GM23338 (cell line): Measurements from ENCODE around the gene TUBG2. TPM values are rescaled to one million over a fixed set of nuclear protein-coding genes. Genes with fewer than 3 reads are reported as not detected.
A peak's percentile ranks its signal among the peaks of the same experiment; 100 is the strongest.
"Not testable (repeated sequence)": the region's sequence is repeated elsewhere in the genome, so short reads cannot be mapped to it uniquely, and the experiment has no call there.

Source experiments
- ATAC-seq: fragments of 200-7000 bp; cut with Tn5 transposase; 3 replicates; pipeline ENCODE4 v1.9.1; 2020
- DNase-seq: peaks from one replicate; pipeline ENCODE4 v3.0.0-alpha.2; 2015; ENCODE audit warnings: low spot score
- H2AFZ ChIP-seq: fragments of 200-600 bp; sonication (generic); 2 replicates; pipeline ENCODE4 v1.8.0; 2016; ENCODE audit warnings: antibody characterized with exemption, mild to moderate bottlenecking, moderate library complexity
- H3F3A ChIP-seq: fragments of 200-600 bp; sonication (generic); replicated peaks from 2 replicates; pipeline ENCODE4 v1.8.0; 2017; ENCODE audit warnings: antibody characterized with exemption, mixed run types, low read depth
- H3K27ac ChIP-seq: fragments of 200-600 bp; sonication (generic); 2 replicates; pipeline ENCODE4 v1.6.1; 2016; ENCODE audit warnings: low read depth
- H3K27me3 ChIP-seq: fragments of 200-600 bp; sonication (generic); 2 replicates; pipeline ENCODE4 v1.8.0; 2016; ENCODE audit warnings: mild to moderate bottlenecking, mixed run types, moderate library complexity; ENCODE audit not compliant: insufficient read depth
- H3K36me3 ChIP-seq: fragments of 200-600 bp; sonication (generic); 2 replicates; pipeline ENCODE4 v1.8.0; 2016; ENCODE audit warnings: mild to moderate bottlenecking; ENCODE audit not compliant: insufficient read depth
- H3K4me1 ChIP-seq: fragments of 200-600 bp; sonication (generic); 2 replicates; pipeline ENCODE4 v1.8.0; 2016; ENCODE audit warnings: mild to moderate bottlenecking, moderate library complexity; ENCODE audit not compliant: insufficient read depth
- H3K4me2 ChIP-seq: fragments of 200-600 bp; sonication (generic); 2 replicates; pipeline ENCODE4 v1.7.1; 2017; ENCODE audit warnings: mixed run types
- H3K4me3 ChIP-seq: fragments of 200-600 bp; sonication (generic); 2 replicates; pipeline ENCODE4 v1.6.1; 2016; ENCODE audit warnings: mixed run types
- H3K79me2 ChIP-seq: fragments of 200-600 bp; sonication (generic); replicated peaks from 2 replicates; pipeline ENCODE4 v1.8.0; 2017; ENCODE audit warnings: mild to moderate bottlenecking; ENCODE audit not compliant: insufficient read depth
- H3K9me2 ChIP-seq: fragments of 200-600 bp; sonication (generic); 2 replicates; pipeline ENCODE4 v1.8.0; 2017; ENCODE audit not compliant: insufficient read depth
- H4K20me1 ChIP-seq: fragments of 200-600 bp; sonication (generic); replicated peaks from 2 replicates; pipeline ENCODE4 v1.8.0; 2017; ENCODE audit warnings: mild to moderate bottlenecking; ENCODE audit not compliant: insufficient read depth
- H3K27ac Mint-ChIP-seq: 2 replicates; pipeline ENCODE4 v1.8.0; 2020; ENCODE audit warnings: inconsistent platforms, mild to moderate bottlenecking, moderate library complexity, mixed read lengths
- H3K27me3 Mint-ChIP-seq: 3 replicates; pipeline ENCODE4 v1.8.0; 2022; ENCODE audit warnings: low read depth, mild to moderate bottlenecking, moderate library complexity, mixed read lengths, inconsistent platforms; ENCODE audit not compliant: insufficient read depth, poor library complexity
- H3K36me3 Mint-ChIP-seq: 3 replicates; pipeline ENCODE4 v1.8.0; 2021; ENCODE audit warnings: low read depth, mild to moderate bottlenecking, inconsistent platforms, moderate library complexity, mixed read lengths
- H3K4me1 Mint-ChIP-seq: 3 replicates; pipeline ENCODE4 v1.8.0; 2020; ENCODE audit warnings: mild to moderate bottlenecking, inconsistent platforms, mixed read lengths
- H3K4me3 Mint-ChIP-seq: 3 replicates; pipeline ENCODE4 v1.8.0; 2021; ENCODE audit warnings: moderate library complexity, mild to moderate bottlenecking, inconsistent platforms, mixed read lengths
- H3K9me3 Mint-ChIP-seq: 3 replicates; pipeline ENCODE4 v1.8.0; 2020; ENCODE audit warnings: moderate library complexity, mild to moderate bottlenecking, inconsistent platforms, mixed read lengths
- EZH2phosphoT487 ChIP-seq: fragments of 200-600 bp; sonication (generic); IDR thresholded peaks from one replicate; pipeline ENCODE4 v1.8.1; 2018; ENCODE audit warnings: antibody characterized with exemption; ENCODE audit not compliant: unreplicated experiment
- POLR2AphosphoS5 ChIP-seq: IDR thresholded peaks from 2 replicates; pipeline ENCODE4 v1.6.1; 2016; ENCODE audit warnings: antibody characterized with exemption, low read depth
- polyA plus RNA-seq: library from polyadenylated mRNA; unstranded; fragments of >200 nt; fragmentation: Nextera tagmentation; extraction: Ambion mirVana; gene quantifications from 2 replicates; pipeline ENCODE4 v1.2.1, GENCODE V29; 2016
- total RNA-seq: library from RNA; depleted of rRNA; stranded (reverse); fragments of >200 nt; shearing (Covaris generic); gene quantifications from 2 replicates; pipeline ENCODE4 v1.2.3, GENCODE V29; 2014
- TF ChIP-seq, protein P1 (sequence below), 2 experiments: fragments of 200-600 bp in 1 of 2; sonication (generic) in 1 of 2; conservative IDR thresholded peaks; 2 replicates each; pipeline versions ENCODE4 v1.5.1 to v1.6.1; 2016 to 2017; ENCODE audit warnings: antibody characterized with exemption in 2 of 2, low read depth in 2 of 2, mild to moderate bottlenecking in 2 of 2, moderate library complexity in 1 of 2

Gene TUBG2
- total and polyA plus RNA-seq, 2 experiments from 2014 or later, result 18.2 to 19.0 TPM

DNA sequence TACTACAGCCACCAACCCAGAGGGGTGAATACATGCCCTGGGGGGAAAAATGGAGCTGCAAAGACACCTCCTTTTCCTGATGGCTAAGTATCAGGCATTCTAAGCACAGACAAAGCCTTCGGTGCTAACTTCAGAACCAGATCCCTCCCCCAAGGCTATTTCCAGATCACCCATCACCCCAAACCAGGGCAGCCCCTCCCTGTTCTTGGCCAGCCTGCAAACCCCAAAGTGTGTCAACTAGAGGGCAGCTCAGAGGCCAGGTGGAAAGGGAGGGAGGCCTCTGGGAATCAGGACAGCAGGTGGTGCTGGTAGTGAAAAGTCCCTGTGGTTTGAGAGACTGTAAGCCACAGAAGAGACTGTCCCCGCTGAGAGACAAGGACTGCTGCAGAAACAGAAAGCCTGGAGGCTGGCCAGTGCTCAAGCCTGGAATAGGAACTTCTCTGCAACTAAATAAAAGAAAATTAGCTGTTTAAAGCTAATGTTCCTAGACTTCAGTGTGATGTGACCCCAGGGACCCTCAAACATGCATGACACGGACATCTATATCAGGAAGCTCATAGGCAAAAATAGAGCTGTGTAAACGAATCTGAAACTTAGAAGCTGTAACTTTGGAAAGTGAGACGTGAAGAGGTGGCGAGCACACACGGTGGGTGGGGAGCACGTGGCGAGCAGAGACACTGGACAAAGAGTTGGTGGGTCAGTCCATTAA lies 40.5 kb upstream of the TUBG2 start:
- H3K4me2 ChIP-seq, result peak overlapping the region; percentile 54; the same call in 1 of the 2 replicates
- DNase-seq (peak; percentile 91), ATAC-seq (peak; percentile 98)
- H3K79me2 ChIP-seq, result no peaks in the 10 kb centered on the region
- H3K9me2 ChIP-seq, result no peaks in the 10 kb centered on the region
- Mint-ChIP-seq H3K27ac (no peak overlapping the region), H3K9me3 (no peaks in the 10 kb centered on the region), H3K4me3 (no peak overlapping the region), H3K36me3 (peaks cover 23% of the 10 kb centered on the region), H3K4me1 (peaks cover 13% of the 10 kb centered on the region; the same call in 2 of the 3 replicates), H3K27me3 (peaks cover 7% of the 10 kb centered on the region)
- H3K36me3 ChIP-seq, result peaks cover 3% of the 10 kb centered on the region; the same call in 1 of the 2 replicates
- H3K27me3 ChIP-seq, result no peaks in the 10 kb centered on the region
- H4K20me1 ChIP-seq, result no peaks in the 10 kb centered on the region
- TF ChIP-seq, protein P1, sequence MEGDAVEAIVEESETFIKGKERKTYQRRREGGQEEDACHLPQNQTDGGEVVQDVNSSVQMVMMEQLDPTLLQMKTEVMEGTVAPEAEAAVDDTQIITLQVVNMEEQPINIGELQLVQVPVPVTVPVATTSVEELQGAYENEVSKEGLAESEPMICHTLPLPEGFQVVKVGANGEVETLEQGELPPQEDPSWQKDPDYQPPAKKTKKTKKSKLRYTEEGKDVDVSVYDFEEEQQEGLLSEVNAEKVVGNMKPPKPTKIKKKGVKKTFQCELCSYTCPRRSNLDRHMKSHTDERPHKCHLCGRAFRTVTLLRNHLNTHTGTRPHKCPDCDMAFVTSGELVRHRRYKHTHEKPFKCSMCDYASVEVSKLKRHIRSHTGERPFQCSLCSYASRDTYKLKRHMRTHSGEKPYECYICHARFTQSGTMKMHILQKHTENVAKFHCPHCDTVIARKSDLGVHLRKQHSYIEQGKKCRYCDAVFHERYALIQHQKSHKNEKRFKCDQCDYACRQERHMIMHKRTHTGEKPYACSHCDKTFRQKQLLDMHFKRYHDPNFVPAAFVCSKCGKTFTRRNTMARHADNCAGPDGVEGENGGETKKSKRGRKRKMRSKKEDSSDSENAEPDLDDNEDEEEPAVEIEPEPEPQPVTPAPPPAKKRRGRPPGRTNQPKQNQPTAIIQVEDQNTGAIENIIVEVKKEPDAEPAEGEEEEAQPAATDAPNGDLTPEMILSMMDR (conservative IDR thresholded peaks at IDR 0.05; ENCODE audit: low read depth in 2 of 2), result peak; percentile 49 to 78
- TF ChIP-seq EZH2phosphoT487, result no peak
- peak overlapping the region; percentile 87; the same call in 1 of the 2 replicates for H3K27ac ChIP-seq
- H3F3A ChIP-seq, result peaks cover 2% of the 10 kb centered on the region; the same call in 1 of the 2 replicates
- peaks cover 6% of the 10 kb centered on the region for H3K4me1 ChIP-seq
- H2AFZ ChIP-seq, result no peak overlapping the region
- no peak overlapping the region for H3K4me3 ChIP-seq

DNA sequence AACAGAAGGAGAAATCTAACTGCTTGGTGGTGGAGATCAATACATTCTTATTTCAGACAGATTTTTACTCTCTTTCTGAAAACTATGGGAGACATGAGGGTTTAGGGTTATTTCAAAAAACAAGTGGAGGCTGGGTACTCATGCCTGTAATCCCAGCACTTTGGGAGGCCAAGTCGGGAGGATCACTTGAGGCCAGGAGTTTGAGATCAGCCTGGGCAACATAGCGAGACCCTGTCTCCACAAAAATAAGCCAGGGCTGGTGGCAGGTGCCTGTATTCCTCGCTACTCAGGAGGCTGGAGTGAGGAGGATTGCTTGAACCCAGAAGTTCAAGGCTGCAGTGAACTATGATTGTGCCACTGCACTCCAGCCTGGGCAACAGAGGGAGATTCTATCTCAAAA lies 37.1 kb upstream of the TUBG2 start:
- H3K4me1 ChIP-seq, result not testable (repeated sequence)

DNA sequence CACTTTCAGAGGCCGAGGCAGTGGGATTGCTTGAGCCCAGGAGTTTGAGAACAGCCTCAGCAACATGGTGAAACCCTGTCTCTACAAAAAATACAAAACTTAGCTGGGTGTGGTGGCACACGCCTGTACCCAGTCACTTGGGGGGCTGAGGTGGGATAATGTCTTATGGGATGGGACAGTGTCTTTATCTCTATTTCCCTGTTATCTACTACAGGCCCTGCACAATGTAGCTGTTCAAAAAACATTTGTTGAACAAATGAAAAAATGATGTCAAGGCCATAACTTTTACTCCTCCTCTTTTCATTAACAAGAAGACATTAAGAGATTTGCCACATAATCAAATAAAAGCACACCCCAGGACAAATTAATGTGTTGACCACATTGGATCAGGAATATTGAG lies 35.8 kb upstream of the TUBG2 start:
- no peak for DNase-seq
- Histone ChIP-seq H3K4me3 (no peak overlapping the region), H3K79me2 (no peaks in the 10 kb centered on the region), H4K20me1 (no peaks in the 10 kb centered on the region), H3K9me2 (no peaks in the 10 kb centered on the region), H3K27ac (no peak overlapping the region), H3K36me3 (no peaks in the 10 kb centered on the region), H2AFZ (no peak overlapping the region), H3K4me2 (no peak overlapping the region), H3F3A (no peaks in the 10 kb centered on the region; the same call in 1 of the 2 replicates), H3K4me1 (peaks cover 2% of the 10 kb centered on the region), H3K27me3 (no peaks in the 10 kb centered on the region)
- ATAC-seq, result no peak
- no peak overlapping the region for H3K27ac Mint-ChIP-seq
- no peak for TF ChIP-seq POLR2AphosphoS5
- peaks cover 9% of the 10 kb centered on the region; the same call in 2 of the 3 replicates for H3K4me1 Mint-ChIP-seq
- peaks cover 4% of the 10 kb centered on the region for H3K27me3 Mint-ChIP-seq
- H3K9me3 Mint-ChIP-seq, result no peaks in the 10 kb centered on the region; the same call in 2 of the 3 replicates
- no peak overlapping the region for H3K4me3 Mint-ChIP-seq
- no peaks in the 10 kb centered on the region for H3K36me3 Mint-ChIP-seq

More for the DNA sequence above, 37.1 kb upstream of the TUBG2 start:
- H4K20me1 ChIP-seq, H3F3A ChIP-seq, H3K4me3 Mint-ChIP-seq, H3K4me2 ChIP-seq, H3K36me3 Mint-ChIP-seq, H3K27ac ChIP-seq, DNase-seq, H3K9me2 ChIP-seq, H3K27me3 Mint-ChIP-seq, H2AFZ ChIP-seq, H3K36me3 ChIP-seq, H3K27ac Mint-ChIP-seq, H3K4me3 ChIP-seq, H3K27me3 ChIP-seq, H3K9me3 Mint-ChIP-seq, H3K79me2 ChIP-seq, ATAC-seq: not testable (repeated sequence)
- H3K4me1 Mint-ChIP-seq, result peaks cover 13% of the 10 kb centered on the region; the same call in 2 of the 3 replicates
